ENCODE data around the gene GREB1L. TPM values are rescaled to one million over a fixed set of nuclear protein-coding genes. Genes with fewer than 3 reads are reported as not detected.

Gene GREB1L
- total and polyA plus RNA-seq, 8 donors, result 0.37 to 1.3 (median 0.74) TPM

DNA sequence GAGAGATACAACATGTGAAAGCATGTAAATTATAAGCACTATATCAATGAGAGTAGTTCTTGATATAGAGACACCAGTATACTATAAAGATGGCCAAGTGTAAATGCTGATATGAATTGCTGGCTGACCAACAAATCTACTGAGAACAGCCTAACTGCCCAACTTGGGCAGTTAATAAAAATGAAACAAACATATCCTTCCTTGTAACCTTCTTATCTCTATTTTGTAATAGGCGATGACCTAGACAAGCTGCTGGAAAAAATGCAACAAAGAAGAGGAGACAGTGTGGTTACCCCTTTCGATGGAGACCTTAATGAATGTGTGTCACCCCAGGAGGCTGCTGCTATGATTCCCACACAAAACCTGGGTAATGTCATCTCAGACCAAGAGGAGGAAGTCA is 209.8 kb downstream of the GREB1L start:
- peaks cover 0 to 3% of the 10 kb centered on the region in 2 donors for H3K4me1 ChIP-seq
- H3K9me3 ChIP-seq, result no peaks in the 10 kb centered on the region
- intact Hi-C loops (cut with DNase I), result no loop called here
- no peaks in the 10 kb centered on the region for H3K27me3 ChIP-seq
- TF ChIP-seq, protein P1, sequence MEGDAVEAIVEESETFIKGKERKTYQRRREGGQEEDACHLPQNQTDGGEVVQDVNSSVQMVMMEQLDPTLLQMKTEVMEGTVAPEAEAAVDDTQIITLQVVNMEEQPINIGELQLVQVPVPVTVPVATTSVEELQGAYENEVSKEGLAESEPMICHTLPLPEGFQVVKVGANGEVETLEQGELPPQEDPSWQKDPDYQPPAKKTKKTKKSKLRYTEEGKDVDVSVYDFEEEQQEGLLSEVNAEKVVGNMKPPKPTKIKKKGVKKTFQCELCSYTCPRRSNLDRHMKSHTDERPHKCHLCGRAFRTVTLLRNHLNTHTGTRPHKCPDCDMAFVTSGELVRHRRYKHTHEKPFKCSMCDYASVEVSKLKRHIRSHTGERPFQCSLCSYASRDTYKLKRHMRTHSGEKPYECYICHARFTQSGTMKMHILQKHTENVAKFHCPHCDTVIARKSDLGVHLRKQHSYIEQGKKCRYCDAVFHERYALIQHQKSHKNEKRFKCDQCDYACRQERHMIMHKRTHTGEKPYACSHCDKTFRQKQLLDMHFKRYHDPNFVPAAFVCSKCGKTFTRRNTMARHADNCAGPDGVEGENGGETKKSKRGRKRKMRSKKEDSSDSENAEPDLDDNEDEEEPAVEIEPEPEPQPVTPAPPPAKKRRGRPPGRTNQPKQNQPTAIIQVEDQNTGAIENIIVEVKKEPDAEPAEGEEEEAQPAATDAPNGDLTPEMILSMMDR (IDR thresholded peaks at IDR 0.05), result no peak
- H3K36me3 ChIP-seq, result no peaks in the 10 kb centered on the region
- ATAC-seq, result no peak
- DNase-seq, result no peak
- H3K4me3 ChIP-seq, result no peak overlapping the region
- H3K27ac ChIP-seq, result no peak overlapping the region

DNA sequence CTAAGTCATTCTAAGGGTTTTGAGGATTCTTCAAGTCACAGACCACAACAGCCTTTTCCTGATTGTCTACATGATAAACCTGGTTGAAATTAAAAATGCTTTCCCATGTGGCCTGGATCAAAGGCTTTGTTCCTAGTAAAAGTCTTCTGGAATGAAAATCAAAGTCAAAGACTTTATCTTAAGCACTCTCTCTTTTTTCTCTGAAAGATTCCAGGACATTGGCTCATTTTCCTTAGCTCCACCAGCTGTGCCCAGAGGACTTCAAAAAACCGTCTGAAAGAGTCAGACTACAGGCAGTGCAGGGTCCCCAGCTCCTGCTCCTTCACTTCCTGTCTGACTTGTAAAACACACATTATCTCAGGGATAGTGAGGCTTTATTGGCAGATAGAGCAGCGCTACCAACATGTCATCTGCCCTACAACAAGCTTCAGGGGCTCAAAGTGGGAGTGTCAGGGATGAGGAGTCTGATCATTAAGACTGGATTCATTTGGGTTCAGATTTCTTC is 210.3 kb downstream of the GREB1L start:
- H3K4me3 ChIP-seq, result no peak overlapping the region
- intact Hi-C loops (cut with DNase I), result no loop called here
- DNase-seq, result no peak
- H3K27me3 ChIP-seq, result no peaks in the 10 kb centered on the region
- no peak for ATAC-seq
- H3K27ac ChIP-seq, result no peak overlapping the region
- TF ChIP-seq, protein P1 (IDR thresholded peaks at IDR 0.05), result no peak
- no peaks in the 10 kb centered on the region for H3K9me3 ChIP-seq
- no peaks in the 10 kb centered on the region for H3K36me3 ChIP-seq
- peaks cover 0 to 3% of the 10 kb centered on the region in 2 donors for H3K4me1 ChIP-seq

DNA sequence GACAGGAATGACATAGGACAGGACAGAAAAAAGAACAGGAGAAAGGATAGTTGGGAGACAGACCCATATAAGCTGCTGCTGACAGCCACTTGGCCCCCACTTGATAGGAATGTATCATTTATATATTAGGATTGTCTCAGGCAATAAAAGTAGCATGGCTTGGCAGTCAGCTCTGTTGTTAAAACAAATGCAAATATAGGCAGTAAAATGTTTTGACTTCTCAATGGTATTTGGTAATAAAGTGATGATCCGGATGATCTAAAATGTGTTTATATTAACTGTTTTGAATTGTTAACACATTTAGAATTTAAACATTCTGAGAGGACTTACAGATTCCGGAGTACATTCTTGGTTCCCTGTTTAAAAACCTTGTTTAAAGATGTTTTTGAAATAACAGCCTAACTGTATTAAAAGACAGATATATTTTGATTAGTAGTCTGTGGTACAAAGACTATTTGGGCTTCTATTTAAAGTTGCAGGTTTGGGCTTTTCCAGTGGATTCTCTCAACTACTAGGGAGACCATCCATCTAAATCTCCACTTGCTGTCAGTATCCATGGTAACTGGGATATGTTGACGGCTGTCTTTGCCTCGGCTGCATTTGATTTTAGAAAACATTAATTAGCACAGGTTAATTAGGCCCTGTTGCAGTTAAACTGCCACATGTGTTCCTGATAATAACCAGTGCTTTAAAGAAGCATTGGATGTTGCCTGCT is 210.9 kb downstream of the GREB1L start:
- Histone ChIP-seq H3K27me3 (no peaks in the 10 kb centered on the region), H3K4me3 (no peak overlapping the region), H3K4me1 (peaks cover 0 to 3% of the 10 kb centered on the region in 2 donors), H3K36me3 (no peaks in the 10 kb centered on the region), H3K27ac (no peak overlapping the region), H3K9me3 (no peaks in the 10 kb centered on the region)
- ATAC-seq (no peak), DNase-seq (peak in 2 of 4 donors; percentile 23 to 26)
- intact Hi-C loops (cut with DNase I), result no loop called here
- TF ChIP-seq, protein P1 (IDR thresholded peaks at IDR 0.05), result no peak

DNA sequence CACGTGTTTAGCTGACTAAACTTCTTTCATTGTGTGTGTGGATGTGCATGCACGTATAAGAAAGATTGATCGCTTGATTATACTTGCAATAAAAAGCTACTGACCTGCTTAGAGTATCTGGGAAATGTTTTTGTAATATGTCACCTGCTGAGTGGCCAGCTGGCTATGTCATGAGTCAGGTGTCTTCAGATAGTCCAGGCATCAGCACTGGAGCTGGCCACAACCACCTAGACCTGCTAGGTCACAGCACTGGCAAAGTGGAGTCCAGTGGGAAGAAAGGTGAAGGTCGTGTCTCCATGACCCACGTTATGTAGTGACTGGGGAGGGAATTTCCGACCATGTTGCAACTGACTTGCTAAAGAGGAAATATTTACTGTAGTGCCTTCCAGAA is 211.5 kb downstream of the GREB1L start:
- peaks cover 0 to 3% of the 10 kb centered on the region in 2 donors for H3K4me1 ChIP-seq

DNA sequence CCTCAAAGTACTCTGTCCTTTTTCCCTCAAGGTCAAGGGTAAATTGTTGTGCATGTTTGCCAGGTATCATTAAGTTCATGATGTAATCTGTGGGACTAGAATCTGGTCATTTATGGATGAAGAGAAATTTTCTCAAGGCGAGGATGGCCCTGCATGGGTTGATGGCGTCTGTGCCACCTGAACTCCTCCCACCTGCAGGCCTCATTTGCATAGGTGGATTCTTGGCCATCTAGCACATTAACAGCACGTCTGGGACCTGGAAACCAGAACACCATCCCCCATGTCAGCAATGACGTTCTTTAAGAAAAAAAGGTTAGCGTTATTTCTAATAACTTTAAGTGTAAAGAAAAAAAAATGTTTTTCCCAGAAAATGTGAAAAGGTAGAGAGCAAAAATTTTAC is 212.7 kb downstream of the GREB1L start:
- H3K36me3 ChIP-seq, result no peaks in the 10 kb centered on the region
- no peak overlapping the region for H3K27ac ChIP-seq
- TF ChIP-seq, protein P1 (IDR thresholded peaks at IDR 0.05), result no peak
- H3K27me3 ChIP-seq, result no peaks in the 10 kb centered on the region
- no peaks in the 10 kb centered on the region for H3K9me3 ChIP-seq
- ATAC-seq (no peak), DNase-seq (no peak)
- no peak overlapping the region for H3K4me3 ChIP-seq
- peaks cover 0 to 3% of the 10 kb centered on the region in 2 donors for H3K4me1 ChIP-seq
- intact Hi-C loops (cut with DNase I), result no loop called here

More for the DNA sequence above, 211.5 kb downstream of the GREB1L start:
- TF ChIP-seq, protein P1 (IDR thresholded peaks at IDR 0.05), result no peak
- Histone ChIP-seq H3K27ac (no peak overlapping the region), H3K36me3 (no peaks in the 10 kb centered on the region), H3K9me3 (no peaks in the 10 kb centered on the region), H3K4me3 (no peak overlapping the region), H3K27me3 (no peaks in the 10 kb centered on the region)
- intact Hi-C loops (cut with DNase I), result no loop called here
- ATAC-seq (no peak), DNase-seq (no peak)

Data from left lung (tissue), 10 donors.